ENCODE data around the gene AIF1.
A peak's percentile ranks its signal among the peaks of the same experiment; 100 is the strongest.

AIF1 gene

DNA sequence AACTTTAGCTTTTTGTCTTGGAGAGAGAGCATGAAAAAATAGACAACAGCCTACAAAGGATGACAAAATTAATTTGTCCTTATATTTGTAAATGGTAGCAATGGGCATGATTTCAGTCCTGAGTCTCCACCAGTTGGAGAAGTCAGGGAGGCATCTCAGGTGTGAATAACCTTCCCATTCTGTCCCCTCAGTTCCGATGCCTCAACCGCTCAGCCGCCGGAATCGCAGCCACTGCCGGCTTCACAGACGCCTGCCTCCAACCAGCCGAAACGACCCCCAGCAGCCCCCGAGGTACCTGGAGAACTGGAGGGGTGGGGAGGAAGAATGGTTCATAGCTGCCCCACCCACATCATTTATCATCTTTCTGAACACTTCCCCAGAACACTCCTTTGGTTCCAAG lies 9.0 kb downstream of the AIF1 start:
- peaks cover 24% of the 10 kb centered on the region for H3K4me1 Mint-ChIP-seq
- no peak overlapping the region for H3K27ac Mint-ChIP-seq
- H3K4me3 Mint-ChIP-seq: no peak overlapping the region
- H3K27me3 Mint-ChIP-seq: no peaks in the 10 kb centered on the region
- ATAC-seq: no peak
- peaks cover 61% of the 10 kb centered on the region for H3K36me3 Mint-ChIP-seq
- no peaks in the 10 kb centered on the region for H3K9me3 Mint-ChIP-seq

- H3K36me3 Mint-ChIP-seq: peaks cover 82% of the 10 kb centered on the region
- no peak for ATAC-seq
- H3K9me3 Mint-ChIP-seq: no peaks in the 10 kb centered on the region
- peaks cover 15% of the 10 kb centered on the region for H3K4me1 Mint-ChIP-seq
- no peak overlapping the region for H3K4me3 Mint-ChIP-seq
- H3K27me3 Mint-ChIP-seq: no peaks in the 10 kb centered on the region
- H3K27ac Mint-ChIP-seq: peak overlapping the region; percentile 1
These were observed 11.9 kb downstream of the AIF1 start for GRCh38 chr6:31626952-31627351.

GRCh38 chr6:31627690-31628287 lies 12.8 kb downstream of the AIF1 start:
- Mint-ChIP-seq H3K4me1 (peaks cover 6% of the 10 kb centered on the region), H3K36me3 (peaks cover 82% of the 10 kb centered on the region), H3K27me3 (no peaks in the 10 kb centered on the region), H3K4me3 (no peak overlapping the region), H3K9me3 (no peaks in the 10 kb centered on the region), H3K27ac (peak overlapping the region; percentile 1)
- ATAC-seq: no peak

DNA sequence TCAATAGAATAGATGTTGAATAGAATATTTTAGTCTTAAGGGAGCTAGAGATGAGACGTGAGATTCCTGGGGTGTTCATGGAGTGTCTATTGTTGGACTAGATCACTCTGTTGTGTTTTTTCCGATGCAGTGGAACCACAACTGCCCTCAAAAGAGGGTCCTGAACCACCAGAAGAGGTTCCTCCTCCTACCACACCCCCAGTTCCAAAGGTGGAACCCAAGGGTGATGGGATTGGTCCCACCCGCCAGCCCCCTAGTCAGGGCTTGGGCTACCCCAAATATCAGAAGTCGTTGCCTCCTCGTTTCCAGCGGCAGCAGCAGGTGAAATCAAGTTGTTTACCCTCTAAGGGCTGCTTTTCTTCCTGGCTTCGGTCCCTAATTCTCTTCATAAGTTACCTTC lies 14.0 kb downstream of the AIF1 start:
- Mint-ChIP-seq H3K27me3 (no peaks in the 10 kb centered on the region), H3K4me1 (peaks cover 6% of the 10 kb centered on the region), H3K27ac (no peak overlapping the region), H3K4me3 (no peak overlapping the region), H3K9me3 (no peaks in the 10 kb centered on the region), H3K36me3 (peaks cover 89% of the 10 kb centered on the region)
- ATAC-seq: no peak

DNA sequence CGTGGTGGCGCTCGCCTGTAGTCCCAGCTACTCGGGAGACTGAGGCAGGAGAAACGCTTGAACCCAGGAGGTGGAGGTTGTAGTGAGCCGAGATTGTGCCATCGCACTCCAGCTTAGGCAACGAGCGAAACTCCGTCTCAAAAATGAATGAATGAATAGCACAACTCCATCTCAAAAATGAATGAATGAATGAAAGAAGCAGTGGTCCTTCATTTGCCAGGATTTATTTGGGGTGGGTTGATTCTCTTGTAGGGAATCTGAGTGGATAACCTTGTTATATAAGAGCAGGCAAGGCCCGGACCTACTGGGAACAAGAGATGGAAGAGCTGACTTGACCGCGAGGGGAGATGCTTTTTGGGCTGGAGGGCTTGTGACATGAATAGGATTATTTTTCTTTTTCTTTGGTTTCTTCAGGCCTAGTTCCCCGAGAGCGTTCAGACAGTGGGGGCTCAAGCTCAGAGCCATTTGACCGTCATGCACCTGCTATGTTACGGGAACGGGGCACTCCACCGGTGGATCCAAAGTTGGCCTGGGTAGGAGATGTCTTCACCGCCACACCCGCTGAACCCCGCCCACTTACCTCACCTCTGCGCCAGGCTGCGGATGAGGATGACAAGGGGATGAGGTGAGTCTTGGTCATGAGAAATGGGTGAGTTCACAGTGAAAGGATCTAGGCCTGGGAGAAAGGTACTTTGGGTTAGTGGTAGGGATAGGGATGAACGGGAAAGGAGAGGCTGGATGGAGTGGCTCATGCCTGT lies 15.3 kb downstream of the AIF1 start:
- no peaks in the 10 kb centered on the region for H3K27me3 Mint-ChIP-seq
- no peaks in the 10 kb centered on the region for H3K9me3 Mint-ChIP-seq
- peak overlapping the region; percentile 25 for H3K27ac Mint-ChIP-seq
- H3K4me3 Mint-ChIP-seq: no peak overlapping the region
- peaks cover 95% of the 10 kb centered on the region for H3K36me3 Mint-ChIP-seq
- no peak for ATAC-seq
- H3K4me1 Mint-ChIP-seq: peaks cover 6% of the 10 kb centered on the region

DNA sequence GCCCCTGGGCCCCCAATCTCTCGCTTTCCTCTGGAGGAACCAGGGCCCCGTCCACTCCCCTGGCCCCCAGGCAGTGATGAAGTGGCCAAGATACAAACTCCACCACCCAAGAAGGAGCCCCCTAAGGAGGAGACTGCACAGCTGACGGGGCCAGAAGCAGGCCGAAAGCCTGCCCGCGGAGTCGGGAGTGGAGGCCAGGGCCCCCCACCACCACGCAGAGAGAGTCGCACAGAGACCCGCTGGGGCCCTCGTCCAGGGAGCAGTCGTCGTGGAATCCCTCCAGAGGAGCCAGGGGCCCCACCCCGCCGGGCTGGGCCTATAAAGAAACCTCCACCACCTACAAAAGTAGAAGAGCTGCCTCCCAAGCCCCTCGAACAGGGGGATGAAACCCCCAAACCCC lies 16.2 kb downstream of the AIF1 start:
- Mint-ChIP-seq H3K27ac (peak overlapping the region; percentile 25), H3K4me3 (no peak overlapping the region), H3K9me3 (no peaks in the 10 kb centered on the region), H3K4me1 (peaks cover 6% of the 10 kb centered on the region), H3K36me3 (peaks cover 92% of the 10 kb centered on the region), H3K27me3 (no peaks in the 10 kb centered on the region)
- ATAC-seq: no peak

GRCh38 chr6:31631681-31632278 lies 16.7 kb downstream of the AIF1 start:
- Mint-ChIP-seq H3K27ac (peak overlapping the region; percentile 25), H3K36me3 (peaks cover 92% of the 10 kb centered on the region), H3K4me1 (peaks cover 6% of the 10 kb centered on the region), H3K27me3 (no peaks in the 10 kb centered on the region), H3K4me3 (no peak overlapping the region), H3K9me3 (no peaks in the 10 kb centered on the region)
- ATAC-seq: no peak

DNA sequence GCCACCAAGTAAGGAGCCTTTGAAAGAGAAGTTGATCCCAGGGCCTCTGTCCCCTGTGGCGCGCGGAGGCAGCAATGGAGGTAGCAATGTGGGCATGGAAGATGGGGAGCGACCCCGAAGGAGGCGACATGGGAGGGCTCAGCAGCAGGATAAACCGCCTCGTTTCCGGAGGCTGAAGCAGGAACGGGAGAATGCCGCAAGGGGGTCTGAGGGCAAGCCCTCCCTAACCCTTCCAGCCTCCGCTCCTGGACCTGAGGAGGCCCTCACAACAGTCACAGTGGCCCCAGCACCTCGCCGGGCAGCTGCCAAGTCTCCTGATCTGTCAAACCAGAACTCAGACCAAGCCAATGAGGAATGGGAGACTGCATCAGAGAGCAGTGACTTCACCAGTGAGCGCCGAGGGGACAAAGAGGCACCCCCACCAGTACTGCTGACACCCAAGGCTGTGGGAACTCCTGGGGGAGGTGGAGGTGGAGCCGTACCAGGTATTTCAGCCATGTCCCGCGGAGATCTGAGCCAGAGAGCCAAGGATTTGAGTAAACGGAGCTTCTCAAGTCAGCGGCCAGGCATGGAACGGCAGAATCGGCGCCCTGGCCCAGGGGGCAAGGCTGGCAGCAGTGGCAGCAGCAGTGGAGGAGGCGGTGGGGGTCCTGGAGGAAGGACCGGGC lies 17.4 kb downstream of the AIF1 start:
- H3K27ac Mint-ChIP-seq: no peak overlapping the region

GRCh38 chr6:31633447-31633846 lies 18.4 kb downstream of the AIF1 start:
- peaks cover 83% of the 10 kb centered on the region for H3K36me3 Mint-ChIP-seq
- no peaks in the 10 kb centered on the region for H3K9me3 Mint-ChIP-seq
- H3K4me1 Mint-ChIP-seq: no peaks in the 10 kb centered on the region
- no peak overlapping the region for H3K4me3 Mint-ChIP-seq
- no peak overlapping the region for H3K27ac Mint-ChIP-seq
- H3K27me3 Mint-ChIP-seq: no peaks in the 10 kb centered on the region
- no peak for ATAC-seq

More for the DNA sequence above, 17.4 kb downstream of the AIF1 start:
- H3K4me3 Mint-ChIP-seq: no peak overlapping the region
- no peaks in the 10 kb centered on the region for H3K9me3 Mint-ChIP-seq
- peaks cover 5% of the 10 kb centered on the region for H3K4me1 Mint-ChIP-seq
- H3K36me3 Mint-ChIP-seq: peaks cover 92% of the 10 kb centered on the region
- no peaks in the 10 kb centered on the region for H3K27me3 Mint-ChIP-seq
- ATAC-seq: no peak

DNA sequence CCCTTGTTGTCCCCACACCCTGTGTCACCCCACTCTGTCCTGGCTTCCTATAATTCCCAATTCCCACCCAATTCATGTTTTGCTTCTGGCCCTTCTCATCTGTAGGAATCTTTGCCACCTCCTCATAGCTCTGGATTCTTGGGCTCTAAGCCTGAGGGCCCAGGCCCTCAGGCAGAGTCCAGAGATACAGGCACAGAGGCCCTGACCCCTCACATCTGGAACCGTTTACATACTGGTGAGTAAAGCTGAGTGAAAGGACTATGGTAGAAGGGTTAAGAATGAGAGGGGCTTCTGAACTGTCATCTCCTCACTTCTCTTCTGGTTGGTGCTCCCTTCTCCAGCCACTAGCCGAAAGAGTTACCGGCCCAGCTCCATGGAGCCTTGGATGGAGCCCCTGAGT lies 19.1 kb downstream of the AIF1 start:
- ATAC-seq: no peak
- H3K4me3 Mint-ChIP-seq: no peak overlapping the region
- H3K36me3 Mint-ChIP-seq: peaks cover 86% of the 10 kb centered on the region
- H3K27me3 Mint-ChIP-seq: no peaks in the 10 kb centered on the region
- H3K27ac Mint-ChIP-seq: peak overlapping the region; percentile 23
- H3K4me1 Mint-ChIP-seq: no peaks in the 10 kb centered on the region
- no peaks in the 10 kb centered on the region for H3K9me3 Mint-ChIP-seq

DNA sequence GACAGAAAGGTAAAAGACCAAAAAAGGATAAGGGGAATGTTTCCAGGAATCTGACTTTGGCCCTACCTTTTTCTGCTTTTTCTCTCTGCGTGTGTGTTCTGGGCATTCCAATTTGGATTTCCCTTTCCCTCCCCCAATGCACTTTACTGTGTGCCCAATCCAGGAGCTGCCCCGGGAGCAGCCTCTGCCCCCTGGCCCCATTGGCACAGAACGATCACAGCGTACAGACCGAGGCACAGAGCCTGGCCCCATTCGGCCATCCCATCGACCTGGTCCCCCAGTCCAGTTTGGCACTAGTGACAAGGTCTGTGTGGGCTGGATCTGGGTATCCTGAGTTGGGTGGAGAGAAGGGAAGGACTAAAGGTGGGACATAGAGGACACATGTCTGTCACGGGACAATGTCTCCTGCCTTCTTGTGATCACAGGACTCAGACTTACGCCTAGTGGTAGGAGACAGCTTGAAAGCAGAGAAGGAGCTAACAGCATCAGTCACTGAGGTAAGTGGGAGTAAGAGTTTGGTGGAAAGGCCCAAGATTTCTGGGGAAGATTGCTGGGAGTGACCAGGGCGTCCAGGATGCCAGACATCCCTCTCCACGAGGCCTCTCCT lies 20.0 kb downstream of the AIF1 start:
- H3K27me3 Mint-ChIP-seq: no peaks in the 10 kb centered on the region
- no peaks in the 10 kb centered on the region for H3K4me1 Mint-ChIP-seq
- ATAC-seq: no peak
- H3K36me3 Mint-ChIP-seq: peaks cover 77% of the 10 kb centered on the region
- H3K9me3 Mint-ChIP-seq: no peaks in the 10 kb centered on the region
- H3K27ac Mint-ChIP-seq: no peak overlapping the region
- H3K4me3 Mint-ChIP-seq: no peak overlapping the region

DNA sequence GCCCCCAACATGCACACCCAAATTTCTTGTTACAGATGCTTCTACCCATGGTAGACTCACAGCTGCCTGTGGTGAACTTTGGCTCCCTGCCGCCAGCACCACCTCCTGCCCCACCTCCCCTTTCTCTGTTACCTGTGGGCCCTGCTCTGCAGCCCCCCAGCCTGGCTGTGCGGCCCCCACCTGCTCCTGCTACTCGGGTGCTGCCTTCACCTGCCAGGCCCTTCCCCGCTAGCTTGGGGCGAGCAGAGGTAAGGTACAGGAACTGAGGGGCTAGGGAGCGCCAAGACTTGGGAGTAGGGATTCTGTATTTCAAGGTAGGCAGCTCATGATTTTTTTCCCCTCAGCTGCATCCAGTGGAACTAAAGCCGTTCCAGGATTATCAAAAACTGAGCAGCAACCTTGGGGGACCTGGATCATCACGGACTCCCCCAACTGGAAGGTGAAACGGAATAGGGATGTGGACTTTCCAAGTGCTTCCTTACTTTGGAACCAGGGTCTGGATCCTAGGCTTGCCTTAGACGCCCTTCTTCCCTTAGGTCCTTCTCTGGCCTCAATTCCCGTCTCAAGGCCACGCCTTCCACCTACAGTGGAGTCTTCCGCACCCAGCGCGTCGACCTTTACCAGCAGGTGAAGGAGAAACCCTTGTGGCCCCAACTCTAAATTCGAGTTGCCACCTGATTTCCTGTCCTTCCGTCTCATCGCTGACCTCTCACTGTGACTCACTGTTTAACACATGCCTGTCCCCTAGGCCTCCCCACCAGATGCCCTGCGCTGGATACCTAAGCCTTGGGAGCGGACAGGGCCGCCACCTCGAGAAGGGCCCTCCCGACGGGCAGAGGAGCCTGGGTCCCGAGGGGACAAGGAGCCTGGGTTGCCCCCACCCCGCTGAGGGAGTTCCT lies 21.9 kb downstream of the AIF1 start:
- Mint-ChIP-seq H3K9me3 (no peaks in the 10 kb centered on the region), H3K27me3 (no peaks in the 10 kb centered on the region), H3K4me3 (no peak overlapping the region), H3K4me1 (no peaks in the 10 kb centered on the region), H3K27ac (no peak overlapping the region), H3K36me3 (peaks cover 73% of the 10 kb centered on the region)
- ATAC-seq: no peak

DNA sequence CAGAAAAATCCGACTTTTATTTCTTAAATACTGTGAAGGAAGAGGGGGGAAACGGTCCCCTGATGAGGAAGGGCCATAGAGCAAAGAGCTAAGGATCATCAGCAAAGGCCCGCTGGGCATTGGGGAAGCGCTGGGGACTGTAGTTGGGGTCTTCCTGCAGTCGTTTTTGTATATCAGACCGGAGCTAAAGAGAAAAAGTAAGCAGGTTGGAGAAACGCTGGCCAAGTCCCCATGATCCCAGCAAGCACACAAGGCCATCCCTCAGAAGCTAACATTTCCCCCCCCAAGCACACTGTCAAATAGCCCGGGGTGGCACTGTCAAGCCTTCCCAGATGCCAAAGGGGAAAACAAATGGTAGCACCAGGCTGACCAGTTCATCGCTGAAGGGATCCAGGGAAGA lies 24.0 kb downstream of the AIF1 start:
- Mint-ChIP-seq H3K36me3 (peaks cover 61% of the 10 kb centered on the region), H3K9me3 (no peaks in the 10 kb centered on the region), H3K4me1 (no peaks in the 10 kb centered on the region), H3K27me3 (no peaks in the 10 kb centered on the region), H3K4me3 (no peak overlapping the region), H3K27ac (no peak overlapping the region)
- ATAC-seq: no peak

DNA sequence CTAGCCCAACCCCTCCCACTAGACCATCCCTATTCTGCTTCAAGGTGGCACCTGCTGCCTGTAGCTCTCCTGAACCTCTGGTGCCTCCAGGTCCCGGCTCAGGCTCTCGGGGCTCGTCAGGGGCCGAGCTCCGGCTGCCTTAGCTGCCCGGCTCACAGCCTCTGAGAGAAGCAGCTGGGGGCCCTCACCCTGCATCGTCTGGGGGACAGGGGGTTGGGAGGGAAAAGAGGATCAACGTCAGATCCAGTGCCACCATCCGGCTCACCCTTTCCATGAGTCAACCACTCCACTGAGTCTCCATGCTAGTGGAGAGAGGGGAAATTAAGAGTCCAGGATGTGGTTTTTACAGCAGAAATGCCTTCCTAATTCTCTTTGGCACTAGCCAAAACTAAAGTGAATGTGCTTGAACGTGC lies 24.4 kb downstream of the AIF1 start:
- H3K4me3 Mint-ChIP-seq: no peak overlapping the region
- no peaks in the 10 kb centered on the region for H3K9me3 Mint-ChIP-seq
- no peaks in the 10 kb centered on the region for H3K4me1 Mint-ChIP-seq
- peaks cover 58% of the 10 kb centered on the region for H3K36me3 Mint-ChIP-seq
- ATAC-seq: no peak
- H3K27me3 Mint-ChIP-seq: no peaks in the 10 kb centered on the region
- no peak overlapping the region for H3K27ac Mint-ChIP-seq
